ENCODE results near the gene CPT1A.

Gene CPT1A

GRCh38 chr11:68847395-68847794 is 5.7 kb upstream of the CPT1A start:
- no peak overlapping the region for H3K27ac ChIP-seq (ENCODE audit: low read depth, low read length)
- no peak overlapping the region for H2AFZ ChIP-seq (ENCODE audit: low read depth, low read length, severe bottlenecking)
- no peaks in the 10 kb centered on the region for H3K36me3 ChIP-seq (ENCODE audit: low read length)
- no peaks in the 10 kb centered on the region for H3K9me2 ChIP-seq (replicated peaks; ENCODE audit: insufficient read depth, low read length)
- no peak overlapping the region for H3K9ac ChIP-seq (ENCODE audit: low read length)
- TF ChIP-seq CTCF (IDR thresholded peaks at IDR 0.05; ENCODE audit: insufficient read depth, low read length, poor library complexity, severe bottlenecking): no peak
- no peak for TF ChIP-seq EZH2phosphoT487 (conservative IDR thresholded peaks at IDR 0.05; ENCODE audit: low read length)
- no peaks in the 10 kb centered on the region for H3K9me3 ChIP-seq (ENCODE audit: insufficient read depth, low read length)
- no peaks in the 10 kb centered on the region for H3F3A ChIP-seq (ENCODE audit: insufficient read depth)
- H3K4me3 ChIP-seq (ENCODE audit: insufficient read depth, low read length, poor library complexity, severe bottlenecking): no peak overlapping the region
- no peaks in the 10 kb centered on the region for H4K20me1 ChIP-seq (ENCODE audit: low read depth, low read length)
- no peaks in the 10 kb centered on the region for H3K27me3 ChIP-seq (ENCODE audit: low read length)
- H3K4me2 ChIP-seq (ENCODE audit: low read depth, low read length, poor library complexity, severe bottlenecking): no peak overlapping the region
- H3K79me2 ChIP-seq (ENCODE audit: insufficient read depth, low read length): no peaks in the 10 kb centered on the region

- H3K9ac ChIP-seq (ENCODE audit: low read length): no peak overlapping the region
- no peaks in the 10 kb centered on the region for H3K79me2 ChIP-seq (ENCODE audit: insufficient read depth, low read length)
- no peaks in the 10 kb centered on the region for H3K36me3 ChIP-seq (ENCODE audit: low read length)
- no peak overlapping the region for H2AFZ ChIP-seq (ENCODE audit: low read depth, low read length, severe bottlenecking)
- H3K4me3 ChIP-seq (ENCODE audit: insufficient read depth, low read length, poor library complexity, severe bottlenecking): no peak overlapping the region
- no peaks in the 10 kb centered on the region for H3K9me3 ChIP-seq (ENCODE audit: insufficient read depth, low read length)
- H3K27me3 ChIP-seq (ENCODE audit: low read length): no peaks in the 10 kb centered on the region
- H3K4me2 ChIP-seq (ENCODE audit: low read depth, low read length, poor library complexity, severe bottlenecking): no peak overlapping the region
- no peak for TF ChIP-seq EZH2phosphoT487 (conservative IDR thresholded peaks at IDR 0.05; ENCODE audit: low read length)
- no peak for TF ChIP-seq CTCF (IDR thresholded peaks at IDR 0.05; ENCODE audit: insufficient read depth, low read length, poor library complexity, severe bottlenecking)
- no peaks in the 10 kb centered on the region for H4K20me1 ChIP-seq (ENCODE audit: low read depth, low read length)
- no peak overlapping the region for H3K27ac ChIP-seq (ENCODE audit: low read depth, low read length)
- H3F3A ChIP-seq (ENCODE audit: insufficient read depth): peaks cover 1% of the 10 kb centered on the region
- H3K9me2 ChIP-seq (replicated peaks; ENCODE audit: insufficient read depth, low read length): no peaks in the 10 kb centered on the region
These were observed 3.8 kb upstream of the CPT1A start for GRCh38 chr11:68845351-68846002.

GRCh38 chr11:68844801-68845200 is 3.1 kb upstream of the CPT1A start:
- no peaks in the 10 kb centered on the region for H3K36me3 ChIP-seq (ENCODE audit: low read length)
- H3K4me3 ChIP-seq (ENCODE audit: insufficient read depth, low read length, poor library complexity, severe bottlenecking): no peak overlapping the region
- no peak overlapping the region for H3K9ac ChIP-seq (ENCODE audit: low read length)
- no peak overlapping the region for H3K4me2 ChIP-seq (ENCODE audit: low read depth, low read length, poor library complexity, severe bottlenecking)
- H3K27ac ChIP-seq (ENCODE audit: low read depth, low read length): no peak overlapping the region
- H4K20me1 ChIP-seq (ENCODE audit: low read depth, low read length): no peaks in the 10 kb centered on the region
- H3F3A ChIP-seq (ENCODE audit: insufficient read depth): peaks cover 8% of the 10 kb centered on the region
- H3K9me3 ChIP-seq (ENCODE audit: insufficient read depth, low read length): no peaks in the 10 kb centered on the region
- H2AFZ ChIP-seq (ENCODE audit: low read depth, low read length, severe bottlenecking): no peak overlapping the region
- H3K9me2 ChIP-seq (replicated peaks; ENCODE audit: insufficient read depth, low read length): no peaks in the 10 kb centered on the region
- no peaks in the 10 kb centered on the region for H3K79me2 ChIP-seq (ENCODE audit: insufficient read depth, low read length)
- TF ChIP-seq EZH2phosphoT487 (conservative IDR thresholded peaks at IDR 0.05; ENCODE audit: low read length) (no peak), CTCF (IDR thresholded peaks at IDR 0.05; ENCODE audit: insufficient read depth, low read length, poor library complexity, severe bottlenecking) (no peak)
- H3K27me3 ChIP-seq (ENCODE audit: low read length): no peaks in the 10 kb centered on the region
